A673 (cell line): ENCODE measurements around the gene GABBR1. TPM values are rescaled to one million over a fixed set of nuclear protein-coding genes. Genes with fewer than 3 reads are reported as not detected.

Experiments used
- BruUV-seq: library from RNA; stranded (reverse); fragments of 400-500 nt; replicated peaks from 2 replicates; lab custom pipeline; 2021; lab: Mats Ljungman, UMichigan
- CTCF ChIA-PET: fragments of 300-600 bp; sonication (Branson Sonifier 250); formaldehyde crosslinking; loops from one replicate; lab custom pipeline; 2022; ENCODE audit warnings: antibody characterized with exemption; lab: Charles Lee
- POLR2A ChIA-PET: fragments of 300-600 bp; sonication (Branson Sonifier 250); formaldehyde crosslinking; loops from one replicate; lab custom pipeline; 2022; ENCODE audit warnings: antibody characterized with exemption; ENCODE audit not compliant: low non-redundant PET; lab: Charles Lee
- DNase-seq: peaks from one replicate; pipeline ENCODE4 v3.0.0-alpha.2; 2015; ENCODE audit warnings: low spot score
- H3K27ac ChIP-seq: fragments of 200-600 bp; sonication (generic); 2 replicates; pipeline ENCODE4 v1.5.1; 2016; ENCODE audit warnings: mixed run types, low read depth, mild to moderate bottlenecking, mixed read lengths, antibody characterized with exemption, low read length; ENCODE audit not compliant: poor library complexity, severe bottlenecking
- H3K27me3 ChIP-seq: fragments of 200-600 bp; sonication (generic); replicated peaks from 2 replicates; pipeline ENCODE4 v1.6.1; 2017; ENCODE audit warnings: mixed run types, low read depth, mild to moderate bottlenecking, mixed read lengths, antibody characterized with exemption, low read length; ENCODE audit not compliant: insufficient read depth, poor library complexity
- H3K36me3 ChIP-seq: fragments of 200-600 bp; sonication (generic); 2 replicates; pipeline ENCODE4 v1.6.1; 2016; ENCODE audit warnings: mixed run types, mild to moderate bottlenecking, mixed read lengths, antibody characterized with exemption, low read length; ENCODE audit not compliant: insufficient read depth, poor library complexity, severe bottlenecking
- H3K4me1 ChIP-seq: fragments of 200-600 bp; sonication (generic); 2 replicates; pipeline ENCODE4 v1.6.1; 2017; ENCODE audit warnings: mixed run types, mild to moderate bottlenecking, mixed read lengths, antibody characterized with exemption, low read length; ENCODE audit not compliant: insufficient read depth, poor library complexity, severe bottlenecking
- H3K4me3 ChIP-seq: fragments of 200-600 bp; sonication (generic); 2 replicates; pipeline ENCODE4 v1.5.1; 2016; ENCODE audit warnings: low read depth, mixed run types, mild to moderate bottlenecking, mixed read lengths, low read length; ENCODE audit not compliant: poor library complexity, severe bottlenecking
- H3K9me3 ChIP-seq: fragments of 200-600 bp; sonication (generic); 2 replicates; pipeline ENCODE4 v1.6.1; 2016; ENCODE audit warnings: mixed run types, low read depth, mild to moderate bottlenecking, mixed read lengths, antibody characterized with exemption, low read length; ENCODE audit not compliant: poor library complexity, severe bottlenecking
- EZH2 ChIP-seq: fragments of 200-600 bp; sonication (generic); IDR thresholded peaks from 2 replicates; pipeline ENCODE4 v1.6.1; 2017; ENCODE audit warnings: borderline replicate concordance, low read depth, mild to moderate bottlenecking, mixed read lengths, antibody characterized with exemption, low read length; ENCODE audit not compliant: poor library complexity, severe bottlenecking
- intact Hi-C: fragments of 100-400 bp; cut with micrococcal nuclease; formaldehyde crosslinking; loops from one replicate; pipeline ENCODE4 v1.10.0; 2022; ENCODE audit not compliant: unreplicated experiment
- total RNA-seq: library from RNA; stranded (reverse); gene quantifications from 2 replicates; pipeline ENCODE4 v1.2.3, GENCODE V29; 2021
- TF ChIP-seq, protein P1 (sequence below): fragments of 300-800, 200-600 bp; sonication (generic); conservative IDR thresholded peaks from 2 replicates; pipeline ENCODE4 v1.5.1; 2017; ENCODE audit warnings: low read depth, mild to moderate bottlenecking, antibody characterized with exemption, low read length, moderate library complexity, mixed read lengths

The GABBR1 gene
- total RNA-seq, 1 experiment from 2014 or later = 81.3 TPM

- POLR2A ChIA-PET = no interaction called here
- intact Hi-C loops = no loop called here
- Histone ChIP-seq H3K27ac (no peak overlapping the region), H3K9me3 (peaks cover 9% of the 10 kb centered on the region), H3K36me3 (no peaks in the 10 kb centered on the region), H3K4me1 (no peaks in the 10 kb centered on the region), H3K4me3 (no peak overlapping the region), H3K27me3 (peaks cover 15% of the 10 kb centered on the region)
- no peak for TF ChIP-seq EZH2
- TF ChIP-seq, protein P1, sequence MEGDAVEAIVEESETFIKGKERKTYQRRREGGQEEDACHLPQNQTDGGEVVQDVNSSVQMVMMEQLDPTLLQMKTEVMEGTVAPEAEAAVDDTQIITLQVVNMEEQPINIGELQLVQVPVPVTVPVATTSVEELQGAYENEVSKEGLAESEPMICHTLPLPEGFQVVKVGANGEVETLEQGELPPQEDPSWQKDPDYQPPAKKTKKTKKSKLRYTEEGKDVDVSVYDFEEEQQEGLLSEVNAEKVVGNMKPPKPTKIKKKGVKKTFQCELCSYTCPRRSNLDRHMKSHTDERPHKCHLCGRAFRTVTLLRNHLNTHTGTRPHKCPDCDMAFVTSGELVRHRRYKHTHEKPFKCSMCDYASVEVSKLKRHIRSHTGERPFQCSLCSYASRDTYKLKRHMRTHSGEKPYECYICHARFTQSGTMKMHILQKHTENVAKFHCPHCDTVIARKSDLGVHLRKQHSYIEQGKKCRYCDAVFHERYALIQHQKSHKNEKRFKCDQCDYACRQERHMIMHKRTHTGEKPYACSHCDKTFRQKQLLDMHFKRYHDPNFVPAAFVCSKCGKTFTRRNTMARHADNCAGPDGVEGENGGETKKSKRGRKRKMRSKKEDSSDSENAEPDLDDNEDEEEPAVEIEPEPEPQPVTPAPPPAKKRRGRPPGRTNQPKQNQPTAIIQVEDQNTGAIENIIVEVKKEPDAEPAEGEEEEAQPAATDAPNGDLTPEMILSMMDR = no peak
- CTCF ChIA-PET = no interaction called here
- no peak for DNase-seq
- no TSS peak for BruUV-seq
Measured at GRCh38 chr6:29522227-29522626, 110.8 kb downstream of the GABBR1 start.

DNA sequence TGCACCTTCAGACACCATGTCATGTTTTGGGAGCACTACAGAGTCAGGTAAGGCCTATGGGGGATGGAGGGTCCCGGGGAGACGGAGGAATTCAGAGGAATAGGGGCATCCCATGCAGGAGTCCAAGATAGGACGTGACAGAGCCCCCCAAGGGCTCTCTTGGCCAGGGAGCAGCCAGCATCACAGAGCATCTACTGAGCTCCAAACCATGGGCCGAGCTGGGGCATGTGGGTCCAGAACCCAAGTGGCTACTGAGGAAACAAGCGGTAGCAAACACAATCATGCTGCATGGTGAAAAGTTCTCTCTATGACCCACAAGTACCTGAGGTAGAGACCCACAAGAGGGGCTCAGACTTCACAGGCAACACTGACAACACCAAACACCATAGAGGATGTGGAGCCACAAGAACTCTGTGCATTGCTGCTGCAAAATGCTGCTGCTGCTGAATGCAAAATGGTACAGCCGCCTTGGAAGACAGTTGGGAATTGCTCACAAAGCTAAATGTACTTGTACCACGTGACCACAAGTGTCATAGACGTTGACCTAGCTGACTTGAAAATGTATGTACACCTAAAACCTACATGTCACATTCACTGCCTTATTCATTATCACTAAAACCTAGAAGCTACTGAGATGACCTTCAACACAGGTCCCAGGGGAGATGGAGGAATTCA is 111.8 kb downstream of the GABBR1 start:
- H3K36me3 ChIP-seq = no peaks in the 10 kb centered on the region
- TF ChIP-seq, protein P1 = no peak
- TF ChIP-seq EZH2 = no peak
- peaks cover 15% of the 10 kb centered on the region for H3K27me3 ChIP-seq
- no peak for DNase-seq
- intact Hi-C loops = no loop called here
- H3K4me1 ChIP-seq = no peaks in the 10 kb centered on the region
- CTCF ChIA-PET = no interaction called here
- no peak overlapping the region for H3K27ac ChIP-seq
- no peak overlapping the region for H3K4me3 ChIP-seq
- POLR2A ChIA-PET = no interaction called here
- peaks cover 9% of the 10 kb centered on the region for H3K9me3 ChIP-seq
- no TSS peak for BruUV-seq

- intact Hi-C loops = no loop called here
- Histone ChIP-seq H3K27me3 (peaks cover 15% of the 10 kb centered on the region), H3K4me3 (no peak overlapping the region), H3K4me1 (no peaks in the 10 kb centered on the region), H3K27ac (no peak overlapping the region), H3K9me3 (peaks cover 9% of the 10 kb centered on the region), H3K36me3 (no peaks in the 10 kb centered on the region)
- TF ChIP-seq EZH2 = no peak
- BruUV-seq = no TSS peak
- no peak for DNase-seq
- POLR2A ChIA-PET = no interaction called here
- CTCF ChIA-PET = no interaction called here
Measured at GRCh38 chr6:29520232-29520631, 112.8 kb downstream of the GABBR1 start.
